Activated naive CD4-positive, alpha-beta T cell treated with anti-CD3 and anti-CD28 coated beads for 36 hours (primary cell): ENCODE measurements around the gene FOXO1. TPM values are rescaled to one million over a fixed set of nuclear protein-coding genes. Genes with fewer than 3 reads are reported as not detected.

Source experiments
- CTCF ChIA-PET: fragments of 350-600 bp; sonication (Branson Sonifier 250); formaldehyde crosslinking; loops from one replicate; lab custom pipeline; 2021; ENCODE audit warnings: antibody characterized with exemption; lab: Charles Lee
- DNase-seq: peaks from one replicate; pipeline ENCODE4 v3.0.0-alpha.2; 2020
- H3K27ac Mint-ChIP-seq: one replicate; pipeline ENCODE4 v1.8.0; 2021; ENCODE audit warnings: mild to moderate bottlenecking, mixed read lengths
- H3K27me3 Mint-ChIP-seq: one replicate; pipeline ENCODE4 v1.8.0; 2021; ENCODE audit warnings: low read depth, mixed read lengths
- H3K36me3 Mint-ChIP-seq: one replicate; pipeline ENCODE4 v1.8.0; 2021; ENCODE audit warnings: low read depth, mixed read lengths
- H3K4me1 Mint-ChIP-seq: one replicate; pipeline ENCODE4 v1.8.0; 2021; ENCODE audit warnings: low read depth, mixed read lengths
- H3K4me3 Mint-ChIP-seq: one replicate; pipeline ENCODE4 v1.8.0; 2021; ENCODE audit warnings: mild to moderate bottlenecking, moderate library complexity, mixed read lengths
- H3K9me3 Mint-ChIP-seq: one replicate; pipeline ENCODE4 v1.8.0; 2021; ENCODE audit warnings: mixed read lengths
- intact Hi-C: fragments of 100-400 bp; cut with micrococcal nuclease; formaldehyde crosslinking; loops from one replicate; pipeline ENCODE4 v1.15.1; 2023
- total RNA-seq, 2 experiments: library from RNA; stranded (reverse); gene quantifications; one replicate each; pipeline ENCODE4 v1.2.3, GENCODE V29; 2021

Gene FOXO1
- total RNA-seq, 2 experiments from 2014 or later: 30.9 to 32.1 TPM

- H3K27ac Mint-ChIP-seq: no peak overlapping the region
- no peaks in the 10 kb centered on the region for H3K36me3 Mint-ChIP-seq
- intact Hi-C loops: no loop called here
- H3K27me3 Mint-ChIP-seq: no peaks in the 10 kb centered on the region
- no peak for DNase-seq
- H3K9me3 Mint-ChIP-seq: no peaks in the 10 kb centered on the region
- H3K4me3 Mint-ChIP-seq: no peak overlapping the region
- peaks cover 43% of the 10 kb centered on the region for H3K4me1 Mint-ChIP-seq
- CTCF ChIA-PET: interaction anchor here (0.8 kb wide), 1 partner anchor 10 kb away, joined by 3 read pairs; no protein-coding TSS in a partner anchor
These were observed 116.8 kb downstream of the FOXO1 start for GRCh38 chr13:40549500-40550094.

GRCh38 chr13:40547591-40548315 lies 118.7 kb downstream of the FOXO1 start:
- Mint-ChIP-seq H3K9me3 (no peaks in the 10 kb centered on the region), H3K4me3 (no peak overlapping the region), H3K4me1 (peaks cover 25% of the 10 kb centered on the region), H3K27me3 (no peaks in the 10 kb centered on the region), H3K27ac (no peak overlapping the region), H3K36me3 (no peaks in the 10 kb centered on the region)
- CTCF ChIA-PET: no interaction called here
- intact Hi-C loops: no loop called here
- no peak for DNase-seq

GRCh38 chr13:40546047-40546446 lies 120.4 kb downstream of the FOXO1 start:
- Mint-ChIP-seq H3K27me3 (no peaks in the 10 kb centered on the region), H3K4me1 (peaks cover 12% of the 10 kb centered on the region), H3K27ac (no peak overlapping the region), H3K9me3 (no peaks in the 10 kb centered on the region), H3K36me3 (no peaks in the 10 kb centered on the region), H3K4me3 (no peak overlapping the region)
- DNase-seq: no peak
- CTCF ChIA-PET: no interaction called here
- intact Hi-C loops: no loop called here

DNA sequence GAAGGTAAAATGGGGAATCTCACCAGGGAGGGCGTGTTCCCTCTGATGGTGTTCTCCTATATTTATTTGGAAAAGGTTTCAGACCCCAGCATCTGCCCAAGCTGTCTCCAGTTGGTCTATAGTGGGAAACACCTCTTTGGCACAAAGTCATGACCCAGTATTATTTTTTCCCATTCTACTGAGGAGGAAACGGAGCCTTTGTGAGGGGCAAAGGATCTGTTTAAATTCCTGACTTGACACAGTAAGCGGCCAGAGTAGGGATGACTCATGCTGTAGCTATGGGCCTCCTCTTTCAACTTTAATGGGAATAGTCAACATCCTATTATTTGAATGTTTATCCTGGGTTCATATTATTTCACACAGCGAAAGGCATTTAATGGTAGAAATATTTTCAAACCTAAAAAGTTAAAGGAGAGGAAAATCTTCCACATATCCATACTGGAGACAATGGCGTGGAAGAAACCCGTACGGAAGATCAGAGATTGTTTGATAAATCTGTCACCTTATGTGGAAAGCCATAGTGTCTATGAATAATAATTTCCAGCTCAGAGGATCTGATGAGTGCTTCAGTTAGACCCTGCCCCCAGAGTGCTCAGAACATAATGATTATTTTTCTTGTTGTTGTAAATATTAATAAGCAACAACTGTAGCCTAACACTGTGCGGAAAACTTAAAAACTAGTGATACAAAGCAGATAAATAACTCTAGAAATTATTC lies 126.0 kb downstream of the FOXO1 start:
- Mint-ChIP-seq H3K27ac (no peak overlapping the region), H3K36me3 (no peaks in the 10 kb centered on the region), H3K4me3 (no peak overlapping the region), H3K9me3 (no peaks in the 10 kb centered on the region), H3K4me1 (peaks cover 14% of the 10 kb centered on the region), H3K27me3 (no peaks in the 10 kb centered on the region)
- CTCF ChIA-PET: interaction anchor here (0.5 to 0.9 kb wide), 2 partner anchors 25 to 50 kb away, joined by 3 read pairs; no protein-coding TSS in a partner anchor
- intact Hi-C loops: no loop called here
- no peak for DNase-seq

DNA sequence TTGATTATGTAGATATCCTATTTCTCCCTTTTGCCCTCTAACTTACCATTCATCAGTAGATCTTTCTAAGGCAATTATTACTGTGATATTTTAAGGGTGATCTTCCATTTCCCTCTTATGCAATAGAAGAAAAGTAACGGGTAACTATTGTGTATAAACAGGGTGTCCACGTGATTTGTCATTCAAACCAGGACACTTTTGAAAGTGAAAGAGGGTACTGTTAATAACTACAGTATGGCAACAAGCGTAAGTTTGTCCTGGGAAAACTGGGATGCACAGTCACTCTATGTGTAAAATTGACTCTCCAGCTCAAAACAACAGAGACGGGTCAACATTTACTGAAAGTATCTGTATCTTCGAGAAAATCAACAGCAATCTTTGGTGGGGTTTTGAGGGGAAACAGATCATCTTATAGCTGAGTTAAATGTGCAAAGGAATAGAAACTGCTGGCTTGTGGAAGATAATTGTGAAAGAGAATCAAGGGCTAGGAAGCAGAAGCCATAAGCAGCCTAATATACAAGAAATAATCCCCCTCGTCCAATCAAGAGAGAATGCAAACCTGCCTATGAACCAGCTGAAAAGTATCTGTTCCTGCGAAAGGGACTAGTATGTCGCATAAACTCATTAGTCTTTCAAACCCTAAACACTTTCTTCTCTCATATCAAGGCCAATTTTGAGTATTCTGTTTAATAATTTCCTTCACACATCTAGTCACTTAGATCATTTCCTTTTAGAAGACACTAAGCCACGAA lies 126.7 kb downstream of the FOXO1 start:
- Mint-ChIP-seq H3K36me3 (no peaks in the 10 kb centered on the region), H3K9me3 (no peaks in the 10 kb centered on the region), H3K4me3 (no peak overlapping the region), H3K4me1 (peaks cover 14% of the 10 kb centered on the region), H3K27ac (no peak overlapping the region), H3K27me3 (no peaks in the 10 kb centered on the region)
- DNase-seq: no peak
- intact Hi-C loops: no loop called here
- CTCF ChIA-PET: no interaction called here

DNA sequence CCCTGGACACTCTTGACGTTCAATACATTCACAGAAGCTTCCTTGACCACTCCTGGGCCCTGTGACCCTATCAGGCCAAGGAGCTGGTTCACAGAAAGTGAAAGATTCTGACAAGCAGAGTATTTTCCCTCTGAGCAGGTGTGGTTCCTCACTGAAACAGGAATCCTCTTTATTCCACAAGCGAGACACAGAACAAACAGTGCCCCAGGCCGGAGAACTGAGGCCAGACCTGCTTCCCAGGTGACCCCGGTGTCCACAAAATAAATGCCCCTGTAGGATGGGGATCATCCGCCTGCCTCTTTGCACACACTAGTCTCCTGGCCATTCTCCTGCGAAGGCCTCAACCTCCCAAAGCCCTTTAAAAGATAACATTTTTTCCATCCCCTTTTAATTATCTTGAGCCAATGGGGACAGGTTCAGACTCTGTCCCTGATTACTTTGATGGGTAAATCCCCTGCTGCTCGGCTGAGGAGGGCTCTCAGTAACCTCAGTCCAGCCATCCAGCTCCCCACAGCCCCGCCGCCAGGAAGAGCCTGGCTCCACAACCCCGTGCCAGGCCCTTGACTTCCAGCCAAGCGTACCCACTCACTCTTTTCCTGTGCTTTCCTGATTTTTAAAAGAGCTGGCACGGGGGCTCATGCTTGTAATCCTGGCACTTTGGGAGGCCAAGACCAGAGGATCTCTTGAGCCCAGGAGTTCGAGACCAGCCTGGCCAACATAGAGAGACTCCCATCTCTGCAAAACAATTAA lies 129.1 kb downstream of the FOXO1 start:
- Mint-ChIP-seq H3K4me3 (no peak overlapping the region), H3K27me3 (no peaks in the 10 kb centered on the region), H3K9me3 (no peaks in the 10 kb centered on the region), H3K36me3 (no peaks in the 10 kb centered on the region), H3K4me1 (peaks cover 16% of the 10 kb centered on the region), H3K27ac (no peak overlapping the region)
- CTCF ChIA-PET: interaction anchor here (0.7 kb wide), 1 partner anchor 646 kb away, joined by 3 read pairs; no protein-coding TSS in a partner anchor
- intact Hi-C loops: no loop called here
- no peak for DNase-seq

GRCh38 chr13:40536443-40537113 lies 129.9 kb downstream of the FOXO1 start:
- H3K27me3 Mint-ChIP-seq: no peaks in the 10 kb centered on the region
- no peaks in the 10 kb centered on the region for H3K9me3 Mint-ChIP-seq
- intact Hi-C loops: no loop called here
- no peak for DNase-seq
- H3K4me3 Mint-ChIP-seq: no peak overlapping the region
- CTCF ChIA-PET: no interaction called here
- H3K36me3 Mint-ChIP-seq: no peaks in the 10 kb centered on the region
- H3K4me1 Mint-ChIP-seq: peaks cover 21% of the 10 kb centered on the region
- H3K27ac Mint-ChIP-seq: no peak overlapping the region

DNA sequence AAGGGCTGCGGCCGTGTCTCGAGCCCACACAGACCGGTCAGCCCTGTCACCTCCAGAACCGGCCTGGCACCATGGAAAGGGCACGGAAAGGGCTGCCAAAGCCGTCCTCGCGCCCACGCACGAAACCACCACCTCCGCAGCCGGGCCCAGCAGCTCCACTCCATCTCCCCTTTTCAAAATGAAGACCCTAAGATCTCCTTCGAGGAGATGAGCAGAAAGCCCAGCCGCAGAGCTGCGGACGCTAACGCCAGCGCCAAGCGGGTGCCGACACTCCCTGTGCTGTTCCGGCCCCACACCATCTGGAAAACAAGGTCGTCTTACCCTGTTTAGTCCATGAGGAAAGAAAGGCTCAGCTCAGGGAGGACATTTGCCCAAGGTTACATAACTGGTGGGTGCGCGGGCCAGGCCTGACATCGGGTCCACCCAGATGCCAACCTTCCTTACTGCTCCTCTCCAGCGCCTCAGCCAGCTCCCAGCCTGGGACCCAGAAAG lies 131.1 kb downstream of the FOXO1 start:
- Mint-ChIP-seq H3K4me3 (no peak overlapping the region), H3K4me1 (peaks cover 27% of the 10 kb centered on the region), H3K9me3 (no peaks in the 10 kb centered on the region), H3K27me3 (no peaks in the 10 kb centered on the region), H3K27ac (no peak overlapping the region), H3K36me3 (no peaks in the 10 kb centered on the region)
- intact Hi-C loops: no loop called here
- no peak for DNase-seq
- CTCF ChIA-PET: no interaction called here

DNA sequence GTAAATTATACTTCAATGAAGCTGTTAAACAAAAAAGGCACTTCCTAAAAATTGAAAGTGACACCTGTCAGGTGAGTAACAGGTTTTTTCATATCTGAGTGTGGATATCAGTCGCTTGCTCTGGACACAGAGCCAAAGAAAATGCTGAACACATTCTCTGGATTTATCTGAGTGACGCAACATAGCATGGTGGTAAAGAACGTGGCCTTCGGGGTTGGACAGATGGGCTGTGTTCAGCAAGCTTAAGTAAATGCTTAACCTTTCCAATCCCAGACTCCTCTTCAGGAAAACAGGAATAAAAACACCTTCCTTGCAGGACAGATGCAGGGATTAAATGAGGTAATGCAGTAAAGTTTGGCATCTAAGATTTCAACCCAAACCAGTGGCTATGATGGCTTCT lies 132.0 kb downstream of the FOXO1 start:
- Mint-ChIP-seq H3K9me3 (no peaks in the 10 kb centered on the region), H3K4me3 (no peak overlapping the region), H3K27me3 (no peaks in the 10 kb centered on the region), H3K36me3 (no peaks in the 10 kb centered on the region), H3K4me1 (peaks cover 28% of the 10 kb centered on the region), H3K27ac (no peak overlapping the region)
- intact Hi-C loops: no loop called here
- CTCF ChIA-PET: no interaction called here
- no peak for DNase-seq

GRCh38 chr13:40533072-40533471 lies 133.4 kb downstream of the FOXO1 start:
- no peak overlapping the region for H3K4me3 Mint-ChIP-seq
- intact Hi-C loops: no loop called here
- H3K9me3 Mint-ChIP-seq: peaks cover 2% of the 10 kb centered on the region
- CTCF ChIA-PET: no interaction called here
- H3K36me3 Mint-ChIP-seq: no peaks in the 10 kb centered on the region
- no peak for DNase-seq
- H3K27ac Mint-ChIP-seq: no peak overlapping the region
- no peaks in the 10 kb centered on the region for H3K27me3 Mint-ChIP-seq
- peaks cover 27% of the 10 kb centered on the region for H3K4me1 Mint-ChIP-seq

DNA sequence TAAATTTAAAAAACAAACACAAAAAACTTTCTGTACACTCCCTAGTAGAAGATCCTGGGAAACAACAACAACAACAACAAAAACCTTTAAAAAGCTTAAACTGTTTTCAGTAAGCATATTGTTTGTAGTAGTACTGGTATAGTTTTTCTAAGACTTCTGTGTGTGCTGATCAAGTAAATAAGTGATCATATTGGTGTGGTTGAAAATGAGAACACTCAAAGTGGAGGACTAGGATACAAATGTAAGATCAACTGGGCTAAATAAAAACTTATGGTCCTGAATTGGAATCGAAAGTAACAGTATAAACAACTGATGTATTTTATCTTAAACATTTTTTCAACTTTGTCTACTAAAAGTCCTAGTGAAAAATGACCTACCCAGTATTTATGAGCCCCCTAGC lies 135.5 kb downstream of the FOXO1 start:
- H3K27me3 Mint-ChIP-seq: no peaks in the 10 kb centered on the region
- H3K4me1 Mint-ChIP-seq: peaks cover 25% of the 10 kb centered on the region
- H3K9me3 Mint-ChIP-seq: peaks cover 10% of the 10 kb centered on the region
- CTCF ChIA-PET: no interaction called here
- intact Hi-C loops: no loop called here
- H3K36me3 Mint-ChIP-seq: peaks cover 1% of the 10 kb centered on the region
- no peak for DNase-seq
- no peak overlapping the region for H3K4me3 Mint-ChIP-seq
- H3K27ac Mint-ChIP-seq: no peak overlapping the region
